Brain pericyte (primary cell): ENCODE measurements around the gene HIBCH.
"Not testable (repeated sequence)": the region's sequence is repeated elsewhere in the genome, so short reads cannot be mapped to it uniquely, and the experiment has no call there.

Source experiments
- DNase-seq: peaks from one replicate; pipeline ENCODE4 v3.0.0-alpha.2; 2012; ENCODE audit warnings: low read depth, low spot score

HIBCH gene

GRCh38 chr2:190157613-190158528 lies 161.8 kb downstream of the HIBCH start:
- DNase-seq, result not testable (repeated sequence)

- no peak for DNase-seq
Measured at GRCh38 chr2:190156530-190157212, 163.0 kb downstream of the HIBCH start.
